ENCODE measurements around the gene MTG1.
"Not testable (repeated sequence)": the region's sequence is repeated elsewhere in the genome, so short reads cannot be mapped to it uniquely, and the experiment has no call there.

The MTG1 gene

GRCh38 chr10:133379801-133380666 is 13.9 kb upstream of the MTG1 start:
- Histone ChIP-seq H3K4me2 (ENCODE audit: low read length) (peak overlapping the region; percentile 81), H3K36me3 (ENCODE audit: control insufficient read depth, insufficient read depth, low read length) (no peaks in the 10 kb centered on the region), H2AFZ (peak overlapping the region; percentile 72), H3K27ac (no peak overlapping the region), H3K9me3 (ENCODE audit: control insufficient read depth, low read length) (no peaks in the 10 kb centered on the region), H3K4me3 (ENCODE audit: low read depth, low read length) (peak overlapping the region; percentile 57), H3K4me1 (no peaks in the 10 kb centered on the region), H3K9ac (no peak overlapping the region), H3K27me3 (ENCODE audit: control insufficient read depth, insufficient read depth, low read length) (no peaks in the 10 kb centered on the region), H3K79me2 (no peaks in the 10 kb centered on the region)
- TF ChIP-seq CTCF (IDR thresholded peaks at IDR 0.05), result no peak

- Histone ChIP-seq H3K36me3 (ENCODE audit: control insufficient read depth, insufficient read depth, low read length) (no peaks in the 10 kb centered on the region), H3K9ac (no peak overlapping the region), H3K27me3 (ENCODE audit: control insufficient read depth, insufficient read depth, low read length) (no peaks in the 10 kb centered on the region), H3K4me3 (ENCODE audit: low read depth, low read length) (no peak overlapping the region), H3K79me2 (no peaks in the 10 kb centered on the region), H3K4me1 (no peaks in the 10 kb centered on the region), H2AFZ (no peak overlapping the region), H3K9me3 (ENCODE audit: control insufficient read depth, low read length) (no peaks in the 10 kb centered on the region), H3K4me2 (ENCODE audit: low read length) (no peak overlapping the region), H3K27ac (no peak overlapping the region)
- TF ChIP-seq CTCF (IDR thresholded peaks at IDR 0.05), result no peak
Observed at GRCh38 chr10:133381036-133381435, 12.9 kb upstream of the MTG1 start.

- H3K9me3 ChIP-seq (ENCODE audit: control insufficient read depth, low read length), result no peaks in the 10 kb centered on the region
- H3K36me3 ChIP-seq (ENCODE audit: control insufficient read depth, insufficient read depth, low read length), result no peaks in the 10 kb centered on the region
- no peak overlapping the region for H3K4me3 ChIP-seq (ENCODE audit: low read depth, low read length)
- H3K4me1 ChIP-seq, result no peaks in the 10 kb centered on the region
- no peaks in the 10 kb centered on the region for H3K27me3 ChIP-seq (ENCODE audit: control insufficient read depth, insufficient read depth, low read length)
- H3K4me2 ChIP-seq (ENCODE audit: low read length), result no peak overlapping the region
- no peaks in the 10 kb centered on the region for H3K79me2 ChIP-seq
- TF ChIP-seq CTCF (IDR thresholded peaks at IDR 0.05), result no peak
- H3K9ac ChIP-seq, result no peak overlapping the region
- H2AFZ ChIP-seq, result no peak overlapping the region
- no peak overlapping the region for H3K27ac ChIP-seq
Observed at GRCh38 chr10:133383551-133383950, 10.4 kb upstream of the MTG1 start.

GRCh38 chr10:133384071-133384470 is 9.9 kb upstream of the MTG1 start:
- no peak overlapping the region for H3K4me3 ChIP-seq (ENCODE audit: low read depth, low read length)
- no peaks in the 10 kb centered on the region for H3K4me1 ChIP-seq
- no peaks in the 10 kb centered on the region for H3K27me3 ChIP-seq (ENCODE audit: control insufficient read depth, insufficient read depth, low read length)
- H3K36me3 ChIP-seq (ENCODE audit: control insufficient read depth, insufficient read depth, low read length), result no peaks in the 10 kb centered on the region
- H2AFZ ChIP-seq, result no peak overlapping the region
- no peaks in the 10 kb centered on the region for H3K79me2 ChIP-seq
- H3K4me2 ChIP-seq (ENCODE audit: low read length), result no peak overlapping the region
- no peak overlapping the region for H3K9ac ChIP-seq
- no peak overlapping the region for H3K27ac ChIP-seq
- TF ChIP-seq CTCF (IDR thresholded peaks at IDR 0.05), result no peak
- H3K9me3 ChIP-seq (ENCODE audit: control insufficient read depth, low read length), result no peaks in the 10 kb centered on the region

GRCh38 chr10:133385214-133385613 is 8.7 kb upstream of the MTG1 start:
- TF ChIP-seq CTCF (IDR thresholded peaks at IDR 0.05), result no peak
- Histone ChIP-seq H3K4me1 (no peaks in the 10 kb centered on the region), H3K27ac (no peak overlapping the region), H3K4me3 (ENCODE audit: low read depth, low read length) (no peak overlapping the region), H3K27me3 (ENCODE audit: control insufficient read depth, insufficient read depth, low read length) (no peaks in the 10 kb centered on the region), H3K9ac (no peak overlapping the region), H2AFZ (no peak overlapping the region), H3K9me3 (ENCODE audit: control insufficient read depth, low read length) (no peaks in the 10 kb centered on the region), H3K79me2 (no peaks in the 10 kb centered on the region), H3K4me2 (ENCODE audit: low read length) (no peak overlapping the region), H3K36me3 (ENCODE audit: control insufficient read depth, insufficient read depth, low read length) (no peaks in the 10 kb centered on the region)

- not testable (repeated sequence) for H3K27me3 ChIP-seq (ENCODE audit: control insufficient read depth, insufficient read depth, low read length); H3K4me1 ChIP-seq; H2AFZ ChIP-seq; H3K9me3 ChIP-seq (ENCODE audit: control insufficient read depth, low read length); H3K36me3 ChIP-seq (ENCODE audit: control insufficient read depth, insufficient read depth, low read length); H3K4me3 ChIP-seq (ENCODE audit: low read depth, low read length); H3K79me2 ChIP-seq; H3K27ac ChIP-seq; H3K4me2 ChIP-seq (ENCODE audit: low read length); H3K9ac ChIP-seq
Observed at GRCh38 chr10:133386951-133387350, 7.0 kb upstream of the MTG1 start.

All from parathyroid adenoma (tissue), 2 donors.